HG03442 (cell line): ENCODE measurements around the gene ADAT2.
A peak's percentile ranks its signal among the peaks of the same experiment; 100 is the strongest.

Experiments
- ATAC-seq: cut with Tn5 transposase; IDR thresholded peaks from one replicate; pipeline ENCODE4 v1.9.1; 2021; ENCODE audit warnings: mild to moderate bottlenecking, moderate library complexity; ENCODE audit not compliant: unreplicated experiment

The ADAT2 gene

DNA sequence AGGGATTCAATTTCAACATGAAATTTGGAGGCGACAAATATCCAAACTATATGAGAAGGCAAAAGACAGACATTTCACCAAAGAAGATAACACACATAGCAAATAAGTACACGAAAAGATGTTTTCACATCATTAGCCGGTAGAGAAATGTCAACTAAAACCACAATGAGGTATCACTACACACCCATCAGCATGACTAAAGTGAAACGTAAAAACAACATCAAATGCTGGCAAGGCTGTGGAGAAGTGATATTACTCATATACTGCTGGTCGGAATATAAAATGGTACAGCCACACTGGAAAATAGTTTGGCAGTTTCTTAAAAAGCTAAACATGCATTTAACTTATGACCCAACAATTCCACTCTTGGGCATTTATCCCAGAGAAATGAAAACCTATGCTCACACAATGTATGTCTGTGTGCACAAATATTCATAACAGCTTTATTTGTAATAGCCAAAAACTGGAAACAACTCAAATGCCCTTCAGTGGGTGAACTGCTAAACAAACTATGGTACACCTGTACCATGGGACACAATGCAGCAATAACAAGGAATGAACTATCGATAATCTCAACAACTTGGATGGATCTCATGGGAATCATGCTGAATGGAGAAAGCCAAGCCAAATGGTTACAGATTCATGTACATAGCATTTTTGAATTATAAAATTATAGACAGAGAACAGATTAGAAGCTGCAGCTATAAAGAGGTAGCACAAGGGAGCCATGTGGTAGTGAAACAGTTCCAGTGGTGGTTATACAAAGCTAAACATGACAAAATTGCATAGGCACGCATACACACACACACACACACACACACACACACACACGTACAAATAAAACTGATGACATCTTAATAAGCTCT lies 8.6 kb downstream of the ADAT2 start:
- no peak for ATAC-seq

DNA sequence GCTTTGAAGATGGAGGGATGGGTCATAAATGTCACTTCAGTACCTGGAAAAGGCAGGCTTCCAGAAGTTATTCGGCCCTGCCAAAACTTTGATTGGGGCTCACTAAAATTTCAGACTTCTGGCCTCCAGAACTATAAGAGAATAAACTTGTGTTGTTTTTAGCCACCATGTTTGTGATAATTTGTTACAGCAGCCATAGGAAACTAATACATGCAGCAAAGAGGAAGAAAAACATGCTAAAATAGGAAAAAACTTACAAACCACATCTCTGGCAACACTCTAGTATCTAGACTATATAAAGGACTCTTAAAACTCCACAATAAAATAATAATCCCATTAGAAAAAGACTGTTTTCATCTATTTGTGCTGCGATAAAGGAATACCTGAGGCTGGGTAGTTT lies 9.5 kb downstream of the ADAT2 start:
- ATAC-seq = no peak

DNA sequence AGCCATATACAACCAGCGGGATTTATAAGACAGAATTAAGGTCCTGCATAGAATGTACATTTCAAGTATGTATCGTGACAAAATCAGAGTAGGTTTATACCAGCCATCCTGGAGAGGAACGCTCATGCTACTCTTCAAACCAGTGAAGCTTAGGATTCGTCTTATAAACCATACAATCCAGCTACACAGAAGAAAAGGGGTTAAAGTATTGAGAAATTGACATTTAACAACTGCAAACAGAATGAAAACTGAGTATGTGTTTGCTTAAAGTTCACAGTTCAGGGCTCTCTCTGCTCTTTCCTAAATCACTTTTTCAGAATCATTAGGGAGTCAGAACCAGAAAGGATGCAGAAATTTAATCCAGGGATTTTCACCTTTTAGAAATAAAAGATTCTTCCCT lies 17.9 kb downstream of the ADAT2 start:
- no peak for ATAC-seq

DNA sequence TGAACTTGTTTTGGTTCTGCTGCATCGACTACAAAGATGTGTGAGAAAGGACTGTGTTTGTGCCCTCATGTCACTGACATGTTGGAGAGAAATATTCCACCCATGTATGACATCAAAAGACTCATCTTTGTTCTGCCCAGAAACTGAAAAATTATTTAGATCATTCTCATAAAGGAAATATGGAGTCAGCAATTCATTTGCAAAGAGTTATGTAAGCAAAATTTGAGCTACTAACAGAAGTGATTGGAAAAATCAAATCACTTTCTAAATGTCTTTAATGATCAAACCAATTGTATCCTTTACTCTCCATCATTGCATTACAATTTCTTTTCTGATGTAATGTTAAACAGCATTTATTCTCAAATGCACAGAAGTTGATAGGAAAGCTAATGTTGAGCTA lies 19.3 kb downstream of the ADAT2 start:
- ATAC-seq = no peak

DNA sequence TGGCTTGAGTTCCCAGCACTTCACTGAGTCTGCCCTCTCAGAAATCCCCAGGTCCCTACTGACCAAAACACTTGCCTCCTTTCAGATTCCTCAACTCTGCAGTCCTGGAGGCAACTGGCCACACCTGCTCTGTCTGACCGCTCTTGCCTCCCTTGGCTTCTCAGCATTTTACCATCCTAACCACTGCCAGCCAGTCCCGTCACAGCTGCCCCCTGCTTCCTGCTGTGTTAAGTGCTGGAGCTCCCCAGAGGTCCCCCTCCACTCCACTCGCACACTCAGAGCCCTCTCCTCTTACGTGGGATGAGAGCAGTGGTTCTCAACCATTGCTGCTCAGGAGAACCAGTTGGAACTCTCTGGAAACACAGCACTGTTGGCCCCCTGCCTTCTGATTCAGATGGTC lies 20.5 kb downstream of the ADAT2 start:
- no peak for ATAC-seq

DNA sequence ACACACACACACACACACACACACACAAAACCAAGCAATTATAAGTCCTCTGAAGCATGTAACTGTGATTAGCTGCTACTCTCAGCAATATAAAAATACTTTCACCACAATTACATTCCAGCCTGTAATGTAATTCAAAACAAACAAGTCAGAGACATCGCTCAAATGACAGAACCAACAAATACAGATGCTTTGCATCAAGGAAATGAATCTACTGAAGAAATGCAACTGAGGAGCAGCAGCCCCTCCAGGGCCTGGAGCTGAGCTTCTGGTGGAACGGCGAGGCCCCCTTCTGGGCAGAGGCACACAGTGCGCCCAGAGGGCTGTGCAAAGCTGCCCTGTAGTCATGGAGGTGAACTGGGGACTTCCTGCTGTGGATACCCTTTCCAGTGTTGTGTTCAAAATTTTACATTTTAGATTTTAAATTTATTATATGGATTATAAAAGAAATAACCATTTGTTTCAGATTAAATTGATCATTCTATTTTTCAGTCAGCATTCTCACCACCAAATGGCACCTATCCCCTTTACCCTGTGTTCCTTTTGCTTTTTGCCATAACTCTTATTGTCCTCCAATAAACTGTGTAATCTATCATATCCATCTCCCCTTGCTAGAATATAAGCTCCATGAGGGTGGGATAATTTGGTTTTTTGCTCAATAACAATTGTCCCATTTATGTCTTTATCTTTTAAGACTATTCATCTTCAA lies 23.2 kb downstream of the ADAT2 start:
- peak; percentile 99 for ATAC-seq

DNA sequence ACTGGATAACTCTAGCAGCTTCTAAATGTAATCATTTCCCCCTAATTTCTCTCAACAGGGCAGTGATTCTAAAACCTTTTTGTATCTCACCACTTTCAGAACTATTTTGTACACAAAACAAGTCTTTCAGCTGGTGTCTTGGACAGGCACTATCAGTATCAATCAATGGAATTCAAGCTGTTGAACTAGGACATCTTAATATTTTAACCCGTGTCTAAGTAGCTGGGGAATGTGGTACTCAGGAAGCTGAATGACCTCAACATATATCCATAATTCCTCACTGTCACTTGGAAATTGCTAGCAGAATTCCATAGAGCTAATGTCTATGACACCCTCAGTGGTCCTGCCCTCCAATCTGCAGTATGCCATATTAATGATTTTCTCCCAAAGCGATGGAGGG lies 24.5 kb downstream of the ADAT2 start:
- no peak for ATAC-seq

DNA sequence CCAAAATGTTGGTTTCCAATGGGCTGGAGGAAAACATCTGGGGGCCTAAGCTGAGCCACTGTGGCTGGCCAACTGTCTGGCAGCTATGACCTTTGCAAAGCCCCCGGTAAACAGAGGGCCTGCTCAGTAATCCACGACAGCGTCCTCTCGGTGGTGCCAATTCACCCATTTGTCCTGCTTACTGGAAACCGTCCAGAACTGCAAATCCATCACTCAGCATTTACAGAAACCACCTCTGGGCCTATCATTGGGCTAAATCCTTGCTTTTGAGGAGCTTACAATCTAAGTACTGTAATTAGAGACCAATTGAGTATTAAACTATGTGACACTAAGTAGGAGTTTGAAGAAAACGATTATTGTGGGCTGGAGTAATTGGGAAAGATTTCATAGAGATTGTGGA lies 31.0 kb downstream of the ADAT2 start:
- no peak for ATAC-seq

DNA sequence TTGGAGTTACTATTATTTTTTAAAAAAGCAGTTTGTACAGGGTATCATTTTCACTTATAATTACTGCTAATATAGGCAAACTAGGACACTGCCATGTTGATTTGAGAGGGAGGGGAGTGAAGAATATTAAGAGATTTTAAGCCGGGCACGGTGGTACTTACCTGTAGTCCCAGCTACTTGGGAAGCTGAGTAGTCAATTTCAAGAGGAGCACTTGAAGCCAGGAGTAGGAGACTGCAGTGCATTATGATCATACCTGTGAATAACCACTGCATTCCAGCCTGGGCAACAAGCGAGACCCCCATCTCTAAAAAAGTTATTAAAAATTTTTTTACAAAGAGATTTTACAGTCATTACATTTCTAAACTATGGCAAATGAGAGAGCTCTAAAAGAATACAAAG lies 35.7 kb downstream of the ADAT2 start:
- no peak for ATAC-seq

DNA sequence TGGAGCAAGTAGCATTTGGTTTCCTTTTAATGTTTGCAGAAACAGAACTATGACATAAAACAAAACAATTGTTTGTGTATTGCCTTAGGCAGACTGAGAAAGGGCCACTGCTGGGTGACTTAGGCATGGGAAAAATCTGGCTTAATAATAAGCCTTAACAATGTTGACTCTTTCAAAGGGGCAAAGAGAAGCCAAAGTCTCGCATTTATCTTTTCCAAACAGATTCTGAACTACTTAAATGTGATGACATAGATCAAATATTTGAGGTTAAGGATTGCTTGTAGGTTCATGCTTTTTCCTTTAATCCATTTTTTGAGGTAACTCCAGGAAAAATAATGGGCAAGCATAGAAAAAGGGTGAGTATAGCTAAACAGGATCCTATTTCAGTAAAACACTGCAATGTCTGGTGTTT lies 39.6 kb downstream of the ADAT2 start:
- ATAC-seq = no peak

DNA sequence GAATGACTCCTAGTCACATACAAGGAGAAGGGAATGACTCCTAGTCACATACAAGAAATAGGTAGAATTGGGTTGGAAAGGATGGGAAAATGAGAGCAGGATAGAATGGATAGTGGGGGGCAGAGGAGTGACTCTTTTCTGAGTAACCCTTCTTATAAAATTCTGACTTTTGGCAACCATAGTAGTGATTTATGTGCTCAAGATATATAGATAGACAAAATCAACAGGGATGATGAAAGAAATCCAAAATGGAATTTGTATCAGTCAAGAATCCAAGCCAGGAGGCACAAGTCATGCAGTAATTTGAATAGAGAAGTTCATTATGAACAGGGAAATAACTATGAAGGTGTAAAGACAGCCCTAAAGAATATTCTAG lies 41.7 kb downstream of the ADAT2 start:
- ATAC-seq = no peak

DNA sequence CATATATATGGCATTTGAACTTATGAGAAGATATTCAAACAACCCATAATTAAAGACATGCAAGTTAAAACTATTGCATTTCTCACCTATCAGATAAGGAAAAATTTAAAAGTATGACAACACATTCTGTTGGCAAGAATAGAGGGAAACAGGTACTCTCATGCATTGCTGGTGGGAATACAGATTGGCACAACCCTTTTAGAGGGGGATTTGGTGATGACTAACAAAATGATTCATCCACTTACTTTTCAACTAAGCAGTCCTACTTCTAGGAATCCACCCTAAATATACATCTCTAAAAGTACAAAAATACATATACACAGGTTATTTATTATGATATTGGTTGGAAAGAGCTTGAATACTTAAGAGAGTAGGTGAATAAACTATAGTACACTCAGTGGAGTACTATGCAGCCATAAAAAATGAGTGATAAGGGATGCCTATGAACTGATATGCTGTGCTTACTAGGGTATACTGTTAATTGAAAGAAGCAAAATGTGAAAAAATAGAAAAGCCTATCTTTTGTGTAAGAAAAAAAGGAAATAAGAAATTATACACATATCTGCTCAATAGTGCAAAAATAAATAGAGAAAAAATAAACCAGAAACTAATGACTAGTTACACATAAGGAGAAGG lies 42.2 kb downstream of the ADAT2 start:
- ATAC-seq = no peak

DNA sequence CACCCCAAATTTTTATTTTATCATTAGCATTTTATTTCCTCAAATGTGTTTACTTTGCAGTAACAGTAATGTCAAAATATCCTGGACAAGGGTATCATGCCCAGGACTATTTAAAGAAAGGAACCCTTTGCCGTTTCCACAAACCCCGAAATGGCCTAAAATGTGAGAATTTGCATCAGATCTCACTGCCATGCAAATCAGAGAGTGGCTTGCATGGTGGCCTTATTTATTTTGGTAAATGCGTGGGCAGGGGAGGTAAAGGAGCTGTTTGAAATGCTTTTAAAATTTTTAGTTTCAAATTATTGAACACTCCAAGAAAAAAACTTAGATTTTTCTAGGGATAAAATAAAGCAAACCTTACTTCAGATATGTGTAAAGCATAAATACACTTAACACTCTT lies 43.8 kb downstream of the ADAT2 start:
- ATAC-seq = peak; percentile 50

DNA sequence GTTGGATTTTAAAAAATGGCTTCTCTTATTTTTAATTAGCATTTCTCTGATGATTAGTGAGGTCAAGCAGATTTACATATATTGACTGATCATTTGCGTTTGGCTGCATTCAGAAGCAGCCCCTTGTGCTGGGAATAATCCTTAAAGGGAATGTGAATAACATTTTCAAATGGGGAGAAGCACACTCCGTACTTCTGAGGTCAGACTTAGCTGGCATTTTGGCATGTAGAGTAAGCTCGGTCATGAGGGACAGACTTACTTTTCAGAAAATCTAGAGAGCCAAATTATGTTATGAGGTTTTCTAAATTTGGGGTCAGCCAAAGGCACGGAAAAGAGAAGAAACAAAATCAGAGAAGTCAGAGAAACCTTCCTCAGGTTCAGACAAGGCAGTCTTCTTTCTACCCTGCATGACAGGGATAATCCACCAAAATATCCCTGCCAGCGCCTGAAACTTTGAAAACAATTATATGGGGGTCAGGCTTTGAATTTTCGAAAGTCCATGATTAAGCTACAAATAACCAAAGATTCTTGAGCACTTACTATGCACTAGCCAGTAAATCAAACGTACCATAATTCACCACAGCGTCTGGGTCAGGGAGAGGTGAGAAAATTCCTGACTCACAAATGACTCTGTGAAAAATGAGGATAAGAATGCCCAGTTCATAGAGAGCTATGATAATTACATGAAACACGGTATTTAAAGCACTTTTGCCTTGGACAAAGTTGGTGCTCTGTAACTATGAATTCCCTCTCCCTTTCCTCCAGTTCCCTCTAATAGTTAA lies 44.9 kb downstream of the ADAT2 start:
- no peak for ATAC-seq

DNA sequence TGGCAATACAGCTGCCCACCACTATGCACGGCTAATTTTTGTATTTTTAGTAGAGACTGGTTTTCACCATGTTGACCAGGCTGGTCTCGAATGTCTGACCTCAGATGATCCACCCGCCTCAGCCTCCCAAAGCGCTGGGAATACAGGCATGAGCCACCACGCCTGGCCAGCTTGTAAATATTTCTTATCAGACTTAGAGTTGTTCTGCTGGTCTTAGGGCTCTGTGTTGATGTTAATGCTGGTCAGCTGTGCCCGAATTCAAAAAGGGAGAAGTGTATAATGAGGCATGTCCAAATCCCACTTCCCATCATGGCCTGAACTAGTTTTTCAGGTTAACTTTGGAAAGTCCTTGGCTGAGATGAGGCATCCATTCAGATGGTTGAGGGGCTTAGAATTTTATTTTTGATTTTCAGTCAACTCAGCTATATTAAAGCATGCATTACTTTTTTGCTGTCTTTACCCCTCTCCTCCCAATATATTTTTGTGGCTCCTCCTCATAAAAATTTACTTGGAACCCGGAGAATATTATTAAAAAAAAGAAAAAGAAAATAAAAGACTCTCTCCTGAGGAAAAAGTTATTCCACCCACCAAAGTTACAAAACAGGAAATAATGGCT lies 47.7 kb downstream of the ADAT2 start:
- no peak for ATAC-seq

DNA sequence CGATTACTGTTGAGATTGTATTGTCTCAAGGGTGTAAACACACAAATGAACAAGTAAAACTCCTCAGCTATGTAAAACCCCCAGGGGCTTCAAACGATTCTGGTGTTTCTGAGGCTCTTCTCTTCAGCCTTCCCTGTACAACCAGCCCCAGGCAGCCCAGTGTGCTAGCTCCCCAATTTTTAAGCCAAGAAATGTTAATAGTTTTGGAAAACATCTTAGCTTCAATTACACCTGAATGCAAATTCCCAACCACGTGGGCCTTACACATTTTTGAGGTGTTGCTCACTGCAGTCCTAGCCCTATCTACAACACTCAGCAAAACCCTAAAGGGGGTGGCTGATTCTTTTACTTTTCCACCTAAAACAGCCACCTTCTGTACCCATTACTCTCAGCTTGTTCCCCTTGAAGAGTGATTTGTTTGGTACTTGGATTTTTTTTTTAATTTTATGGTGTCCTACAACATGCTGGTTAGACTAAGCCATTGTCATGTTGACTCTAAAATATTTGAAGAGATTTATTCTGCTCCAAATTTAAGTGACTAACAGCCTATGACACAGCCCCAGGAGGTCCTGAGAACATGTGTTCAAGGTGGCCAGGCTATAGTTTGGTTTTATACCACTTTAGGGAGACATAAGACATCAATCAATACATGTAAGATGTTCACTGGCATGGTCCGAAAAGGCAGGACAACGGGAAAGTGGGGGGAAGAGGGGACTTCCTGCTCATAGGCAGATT lies 48.7 kb downstream of the ADAT2 start:
- ATAC-seq = no peak

DNA sequence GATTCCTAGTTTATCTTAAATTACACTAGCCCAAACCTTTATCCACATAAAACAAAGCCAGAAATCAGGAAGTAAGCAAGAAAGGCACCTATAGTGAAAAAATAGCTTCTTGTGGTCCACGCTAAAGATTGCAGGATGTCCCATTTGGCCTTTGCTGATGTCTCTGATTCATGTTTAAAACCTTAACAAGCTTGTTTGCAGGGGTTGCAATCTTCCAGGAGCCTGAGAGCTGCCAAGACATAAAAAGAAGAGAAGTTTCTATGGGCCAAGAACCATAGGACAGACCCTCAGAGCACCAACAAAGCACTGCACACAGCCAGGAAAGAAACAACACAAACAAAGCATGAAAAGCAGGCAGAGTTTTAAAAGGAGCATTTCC lies 49.4 kb downstream of the ADAT2 start:
- no peak for ATAC-seq

DNA sequence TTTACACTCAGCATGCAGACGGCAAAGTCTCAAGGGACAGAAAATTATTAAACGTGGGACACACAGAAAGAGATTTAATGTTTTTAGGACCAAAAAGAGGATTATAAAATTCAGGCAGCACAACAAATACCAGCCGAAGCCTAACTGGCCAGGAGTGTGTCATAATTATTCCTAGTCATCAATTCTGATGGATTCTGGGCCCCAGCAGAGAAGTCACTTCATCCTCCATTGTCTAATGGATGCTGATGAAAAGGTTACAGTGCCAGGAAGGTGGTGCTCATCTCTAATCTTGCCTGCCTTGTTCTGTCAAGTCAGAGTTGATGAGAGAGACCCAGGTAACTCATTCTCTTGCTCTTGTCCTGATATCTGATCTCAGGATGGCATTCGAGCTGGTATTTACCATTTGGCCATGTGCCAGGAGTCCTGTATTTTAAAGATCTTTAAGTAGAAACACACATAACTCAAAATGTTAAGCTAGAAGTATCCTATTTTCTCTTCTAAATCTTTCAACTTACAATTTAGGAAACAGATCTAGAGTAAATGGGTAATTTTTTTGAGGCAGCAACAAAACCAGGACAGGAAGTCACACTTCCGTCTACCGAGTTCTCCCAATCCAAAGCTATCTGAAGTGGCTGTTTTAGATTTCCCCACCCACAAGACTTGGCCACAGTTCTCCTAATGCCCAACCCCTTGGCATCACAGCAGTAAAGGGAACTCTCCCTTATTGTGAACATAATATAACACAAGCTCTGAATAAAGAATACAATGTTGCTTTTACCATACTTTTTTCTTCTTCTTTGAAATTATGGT lies 50.0 kb downstream of the ADAT2 start:
- ATAC-seq = peak; percentile 57

DNA sequence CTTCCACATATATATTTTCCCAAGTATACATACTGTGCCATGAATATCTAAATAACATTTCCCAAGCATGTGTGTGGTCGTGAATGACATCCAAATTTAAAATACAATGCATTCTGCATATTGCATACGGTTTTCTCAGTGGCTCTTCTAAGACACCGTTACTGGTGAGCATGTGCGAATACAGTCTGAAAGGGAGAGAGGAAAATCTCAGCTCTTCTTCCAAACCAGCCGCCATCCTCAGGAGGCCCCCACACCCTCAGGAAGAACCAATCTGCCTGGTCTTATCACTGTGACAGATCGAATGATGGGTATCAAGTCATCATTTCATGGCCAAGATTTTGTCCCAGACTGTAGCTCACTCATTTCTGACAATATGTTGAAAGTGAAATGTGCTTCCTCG lies 50.7 kb downstream of the ADAT2 start:
- no peak for ATAC-seq
